ENCODE data around the gene AGBL4. TPM values are rescaled to one million over a fixed set of nuclear protein-coding genes. Genes with fewer than 3 reads are reported as not detected.
"Not testable (repeated sequence)": the region's sequence is repeated elsewhere in the genome, so short reads cannot be mapped to it uniquely, and the experiment has no call there.

Gene AGBL4
- total RNA-seq, 1 donor from 2014 or later, result not detected

- DNase-seq (ENCODE audit: low read depth), result no peak
Observed at GRCh38 chr1:49048188-49048587, 975.6 kb downstream of the AGBL4 start.

- DNase-seq (ENCODE audit: low read depth), result no peak
Observed at GRCh38 chr1:49046305-49046704, 977.4 kb downstream of the AGBL4 start.

GRCh38 chr1:49045371-49045770, 978.4 kb downstream of the AGBL4 start:
- no peak for DNase-seq (ENCODE audit: low read depth)

GRCh38 chr1:49036700-49037099, 987.1 kb downstream of the AGBL4 start:
- no peak for DNase-seq (ENCODE audit: low read depth)

GRCh38 chr1:49028396-49028795, 995.4 kb downstream of the AGBL4 start:
- no peak for DNase-seq (ENCODE audit: low read depth)

GRCh38 chr1:49026230-49026811, 997.4 kb downstream of the AGBL4 start:
- DNase-seq (ENCODE audit: low read depth), result no peak

GRCh38 chr1:49016030-49016977, 1007.5 kb downstream of the AGBL4 start:
- DNase-seq (ENCODE audit: low read depth), result no peak

GRCh38 chr1:49013079-49013478, 1010.7 kb downstream of the AGBL4 start:
- DNase-seq (ENCODE audit: low read depth), result peak; percentile 6

GRCh38 chr1:49002981-49003380, 1020.8 kb downstream of the AGBL4 start:
- DNase-seq (ENCODE audit: low read depth), result not testable (repeated sequence)

GRCh38 chr1:48999321-48999720, 1024.4 kb downstream of the AGBL4 start:
- DNase-seq (ENCODE audit: low read depth), result no peak

GRCh38 chr1:48996311-48996710, 1027.4 kb downstream of the AGBL4 start:
- no peak for DNase-seq (ENCODE audit: low read depth)

- no peak for DNase-seq (ENCODE audit: low read depth)
Observed at GRCh38 chr1:48988633-48989197, 1035.0 kb downstream of the AGBL4 start.

GRCh38 chr1:48979940-48980339, 1043.8 kb downstream of the AGBL4 start:
- DNase-seq (ENCODE audit: low read depth), result no peak

- DNase-seq (ENCODE audit: low read depth), result no peak
Observed at GRCh38 chr1:48978413-48978812, 1045.3 kb downstream of the AGBL4 start.

GRCh38 chr1:48977273-48977672, 1046.5 kb downstream of the AGBL4 start:
- DNase-seq (ENCODE audit: low read depth), result no peak

- no peak for DNase-seq (ENCODE audit: low read depth)
Observed at GRCh38 chr1:48969971-48970370, 1053.8 kb downstream of the AGBL4 start.

GRCh38 chr1:48967318-48967717, 1056.4 kb downstream of the AGBL4 start:
- DNase-seq (ENCODE audit: low read depth), result no peak

GRCh38 chr1:48966583-48966982, 1057.2 kb downstream of the AGBL4 start:
- no peak for DNase-seq (ENCODE audit: low read depth)

- DNase-seq (ENCODE audit: low read depth), result no peak
Observed at GRCh38 chr1:48960320-48960719, 1063.4 kb downstream of the AGBL4 start.

GRCh38 chr1:48955774-48956173, 1068.0 kb downstream of the AGBL4 start:
- no peak for DNase-seq (ENCODE audit: low read depth)

GRCh38 chr1:48953617-48954016, 1070.1 kb downstream of the AGBL4 start:
- DNase-seq (ENCODE audit: low read depth), result no peak

GRCh38 chr1:48948562-48948961, 1075.2 kb downstream of the AGBL4 start:
- no peak for DNase-seq (ENCODE audit: low read depth)

Measured in myocyte (in vitro differentiated cells).